ENCODE measurements around the gene MKRN2OS.

GRCh38 chr3:12579905-12580304 is 34.6 kb upstream of the MKRN2OS start:
- TF ChIP-seq EZH2 (IDR thresholded peaks at IDR 0.05; ENCODE audit: borderline replicate concordance, low read depth, low read length, severe bottlenecking) (no peak), CTCF (IDR thresholded peaks at IDR 0.05; ENCODE audit: borderline replicate concordance, extremely low read depth, low read length, poor library complexity, severe bottlenecking) (no peak)
